Measurements from ENCODE around the gene RFK. TPM values are rescaled to one million over a fixed set of nuclear protein-coding genes. Genes with fewer than 3 reads are reported as not detected.

The RFK gene
- total and polyA plus RNA-seq, 9 of the 15 experiments (the other 6 are each of a cell fraction or from before 2014, with no cell fraction given): 3.8 to 51.1 (median 14.8) TPM

DNA sequence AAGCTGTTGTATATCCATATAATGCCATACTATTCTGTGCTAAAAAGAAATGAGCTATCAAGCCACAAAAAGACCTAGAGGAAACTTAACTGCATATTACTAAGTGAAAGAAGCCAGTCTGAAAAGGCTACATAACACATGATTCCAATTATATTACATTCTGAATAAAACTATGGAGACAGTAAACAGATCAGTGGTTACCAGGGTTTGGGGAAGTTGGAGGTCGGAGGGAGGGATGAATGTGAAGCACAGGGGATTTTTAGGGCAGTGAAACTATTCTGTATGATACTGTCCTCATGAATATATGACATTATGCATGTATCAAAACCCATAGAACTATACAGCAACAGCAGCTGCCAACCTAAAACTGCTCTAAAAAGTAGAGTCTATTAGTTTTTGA is 5.6 kb upstream of the RFK start (continued):
- TF ChIP-seq, protein P1, sequence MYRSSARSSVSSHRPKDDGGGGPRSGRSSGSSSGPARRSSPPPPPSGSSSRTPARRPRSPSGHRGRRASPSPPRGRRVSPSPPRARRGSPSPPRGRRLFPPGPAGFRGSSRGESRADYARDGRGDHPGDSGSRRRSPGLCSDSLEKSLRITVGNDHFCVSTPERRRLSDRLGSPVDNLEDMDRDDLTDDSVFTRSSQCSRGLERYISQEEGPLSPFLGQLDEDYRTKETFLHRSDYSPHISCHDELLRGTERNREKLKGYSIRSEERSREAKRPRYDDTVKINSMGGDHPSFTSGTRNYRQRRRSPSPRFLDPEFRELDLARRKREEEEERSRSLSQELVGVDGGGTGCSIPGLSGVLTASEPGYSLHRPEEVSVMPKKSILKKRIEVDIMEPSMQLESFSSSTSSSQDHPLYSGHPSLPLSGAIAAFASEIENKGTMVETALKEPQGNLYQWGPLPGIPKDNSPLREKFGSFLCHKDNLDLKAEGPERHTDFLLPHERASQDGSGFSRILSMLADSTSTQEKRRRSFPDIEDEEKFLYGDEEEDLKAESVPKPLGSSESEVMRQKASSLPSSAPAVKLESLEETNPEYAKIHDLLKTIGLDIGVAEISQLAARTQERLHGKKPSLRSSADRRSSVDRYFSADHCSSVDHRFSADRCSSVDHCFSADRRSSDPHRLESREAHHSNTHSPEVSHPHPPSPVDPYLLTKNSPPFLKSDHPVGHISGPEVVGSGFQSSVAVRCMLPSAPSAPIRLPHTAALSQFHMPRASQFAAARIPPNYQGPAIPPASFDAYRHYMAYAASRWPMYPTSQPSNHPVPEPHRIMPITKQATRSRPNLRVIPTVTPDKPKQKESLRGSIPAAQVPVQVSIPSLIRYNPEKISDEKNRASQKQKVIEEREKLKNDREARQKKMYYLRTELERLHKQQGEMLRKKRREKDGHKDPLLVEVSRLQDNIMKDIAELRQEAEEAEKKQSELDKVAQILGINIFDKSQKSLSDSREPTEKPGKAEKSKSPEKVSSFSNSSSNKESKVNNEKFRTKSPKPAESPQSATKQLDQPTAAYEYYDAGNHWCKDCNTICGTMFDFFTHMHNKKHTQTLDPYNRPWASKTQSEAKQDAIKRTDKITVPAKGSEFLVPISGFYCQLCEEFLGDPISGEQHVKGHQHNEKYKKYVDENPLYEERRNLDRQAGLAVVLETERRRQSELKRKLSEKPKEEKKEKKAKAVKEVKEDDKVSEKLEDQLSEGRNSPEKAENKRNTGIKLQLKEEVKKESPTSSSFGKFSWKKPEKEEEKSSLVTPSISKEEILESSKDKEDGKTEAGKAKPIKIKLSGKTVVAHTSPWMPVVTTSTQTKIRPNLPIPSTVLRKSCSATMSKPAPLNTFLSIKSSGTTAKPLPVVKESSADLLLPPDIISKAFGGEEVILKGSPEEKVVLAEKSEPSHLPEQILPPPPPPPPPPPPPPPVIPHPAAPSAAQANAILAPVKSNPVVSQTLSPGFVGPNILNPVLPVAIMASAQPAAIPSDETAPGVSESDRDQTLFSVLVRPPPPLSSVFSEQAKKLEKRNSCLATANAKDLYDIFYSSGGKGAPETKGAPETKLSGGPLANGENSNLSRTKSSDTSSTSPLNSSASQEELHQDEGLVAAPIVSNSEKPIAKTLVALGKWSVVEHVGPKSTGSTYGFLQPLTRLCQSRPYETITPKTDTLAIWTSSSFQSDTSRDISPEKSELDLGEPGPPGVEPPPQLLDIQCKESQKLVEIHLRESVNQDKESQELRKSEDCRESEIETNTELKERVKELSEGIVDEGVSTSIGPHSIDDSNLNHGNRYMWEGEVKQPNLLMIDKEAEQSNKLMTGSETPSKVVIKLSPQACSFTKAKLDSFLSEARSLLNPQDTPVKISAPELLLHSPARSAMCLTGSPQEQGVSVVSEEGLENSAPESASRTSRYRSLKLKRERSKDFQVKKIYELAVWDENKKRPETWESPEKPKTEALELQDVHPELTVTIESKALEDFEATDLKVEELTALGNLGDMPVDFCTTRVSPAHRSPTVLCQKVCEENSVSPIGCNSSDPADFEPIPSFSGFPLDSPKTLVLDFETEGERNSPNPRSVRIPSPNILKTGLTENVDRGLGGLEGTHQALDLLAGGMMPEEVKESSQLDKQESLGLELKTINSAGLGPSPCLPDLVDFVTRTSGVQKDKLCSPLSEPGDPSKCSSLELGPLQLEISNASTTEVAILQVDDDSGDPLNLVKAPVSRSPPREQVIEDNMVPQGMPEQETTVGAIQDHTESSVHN (IDR thresholded peaks at IDR 0.05; ENCODE audit: borderline replicate concordance in 1 of 2, low read depth in 1 of 2): no peak

DNA sequence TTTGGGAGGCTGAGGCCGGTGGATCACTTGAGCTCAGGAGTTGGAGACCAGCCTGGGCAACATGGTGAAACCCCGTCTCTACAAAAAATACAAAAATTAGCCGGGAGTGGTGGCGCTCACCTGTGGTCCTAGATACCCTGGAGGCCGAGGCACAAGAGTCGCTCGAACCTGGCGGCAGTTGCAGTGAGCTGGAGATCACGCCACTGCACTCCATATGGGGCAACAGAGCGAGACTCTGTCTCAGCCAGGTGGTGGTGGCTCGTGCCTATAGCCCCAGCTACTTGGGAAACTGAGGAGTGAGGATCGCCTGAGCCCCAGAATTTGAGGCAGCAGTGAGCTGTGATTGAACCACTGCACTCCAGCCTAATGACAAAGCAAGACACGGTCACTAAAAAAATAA is 2.4 kb upstream of the RFK start:
- DNase-seq (ENCODE audit: extremely low read depth in 1 of 4, low spot score in 3 of 4): no peak
- H3K79me2 ChIP-seq (ENCODE audit: control insufficient read depth, insufficient read depth, low read length): peaks cover 23% of the 10 kb centered on the region
- H3K4me1 ChIP-seq (replicated peaks in 1 of 2; ENCODE audit: control insufficient read depth in 2 of 2, insufficient read depth in 2 of 2, low read length in 2 of 2): peaks cover 7 to 11% of the 10 kb centered on the region in 2 experiments; a peak in 3 of 5 replicates
- no peaks in the 10 kb centered on the region for H3K9me3 ChIP-seq (replicated peaks; ENCODE audit: control insufficient read depth, insufficient read depth, low read depth, low read length)
- no peak for ATAC-seq
- intact Hi-C loops (cut with micrococcal nuclease): loop anchor here (5.0 kb wide), 1 partner anchor 301 kb away; no protein-coding TSS in a partner anchor
- H3K4me3 ChIP-seq: no peak overlapping the region
- ChIA-PET POLR2A (no interaction called here), CTCF (ENCODE audit: low intra/inter-chr PET ratio) (no interaction called here)
- WGBS (ENCODE audit: insufficient coverage, low coverage, missing lambda C conversion rate): 79% methylated on average over 6 of the region's 13 CpGs
- no peak overlapping the region for H3K9ac ChIP-seq (ENCODE audit: insufficient read depth in 1 of 2, low read depth in 2 of 2, low read length in 2 of 2)
- no peaks in the 10 kb centered on the region for H3K27me3 ChIP-seq (ENCODE audit: control insufficient read depth in 2 of 2, insufficient read depth in 2 of 2, low read length in 2 of 2)
- H3K9me1 ChIP-seq (ENCODE audit: control insufficient read depth, insufficient read depth, low read length): no peaks in the 10 kb centered on the region
- in situ Hi-C loops (cut with MboI): no loop called here
- no peaks in the 10 kb centered on the region for H4K20me1 ChIP-seq (replicated peaks; ENCODE audit: control insufficient read depth, insufficient read depth, low read length)
- H3K27ac ChIP-seq (ENCODE audit: extremely low read depth, low read depth, low read length): no peak overlapping the region
- peaks cover 3% of the 10 kb centered on the region; the same call in 1 of the 3 replicates for H3K36me3 ChIP-seq (ENCODE audit: control insufficient read depth, insufficient read depth, low read length)
- no peak for FAIRE-seq
- H3K4me2 ChIP-seq (ENCODE audit: insufficient read depth, low read length): no peak overlapping the region
- BruUV-seq (replicated peaks): no TSS peak
- no peak overlapping the region for H2AFZ ChIP-seq (ENCODE audit: low read depth, low read length)
- TF ChIP-seq SMARCA4 (IDR thresholded peaks at IDR 0.05) (no peak), ZKSCAN1 (IDR thresholded peaks at IDR 0.05; ENCODE audit: low read depth, low read length) (no peak), SMAD4 (CRISPR knock-in tag; conservative IDR thresholded peaks at IDR 0.05) (no peak), SIN3B (IDR thresholded peaks at IDR 0.05; ENCODE audit: low read depth) (no peak), TCF7L2 (IDR thresholded peaks at IDR 0.05; ENCODE audit: low read depth, low read length) (no peak), KDM1A (IDR thresholded peaks at IDR 0.05) (no peak)
- TF ChIP-seq, protein P2, sequence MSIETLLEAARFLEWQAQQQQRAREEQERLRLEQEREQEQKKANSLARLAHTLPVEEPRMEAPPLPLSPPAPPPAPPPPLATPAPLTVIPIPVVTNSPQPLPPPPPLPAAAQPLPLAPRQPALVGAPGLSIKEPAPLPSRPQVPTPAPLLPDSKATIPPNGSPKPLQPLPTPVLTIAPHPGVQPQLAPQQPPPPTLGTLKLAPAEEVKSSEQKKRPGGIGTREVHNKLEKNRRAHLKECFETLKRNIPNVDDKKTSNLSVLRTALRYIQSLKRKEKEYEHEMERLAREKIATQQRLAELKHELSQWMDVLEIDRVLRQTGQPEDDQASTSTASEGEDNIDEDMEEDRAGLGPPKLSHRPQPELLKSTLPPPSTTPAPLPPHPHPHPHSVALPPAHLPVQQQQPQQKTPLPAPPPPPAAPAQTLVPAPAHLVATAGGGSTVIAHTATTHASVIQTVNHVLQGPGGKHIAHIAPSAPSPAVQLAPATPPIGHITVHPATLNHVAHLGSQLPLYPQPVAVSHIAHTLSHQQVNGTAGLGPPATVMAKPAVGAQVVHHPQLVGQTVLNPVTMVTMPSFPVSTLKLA (conservative IDR thresholded peaks at IDR 0.05): no peak
- TF ChIP-seq, protein P3, sequence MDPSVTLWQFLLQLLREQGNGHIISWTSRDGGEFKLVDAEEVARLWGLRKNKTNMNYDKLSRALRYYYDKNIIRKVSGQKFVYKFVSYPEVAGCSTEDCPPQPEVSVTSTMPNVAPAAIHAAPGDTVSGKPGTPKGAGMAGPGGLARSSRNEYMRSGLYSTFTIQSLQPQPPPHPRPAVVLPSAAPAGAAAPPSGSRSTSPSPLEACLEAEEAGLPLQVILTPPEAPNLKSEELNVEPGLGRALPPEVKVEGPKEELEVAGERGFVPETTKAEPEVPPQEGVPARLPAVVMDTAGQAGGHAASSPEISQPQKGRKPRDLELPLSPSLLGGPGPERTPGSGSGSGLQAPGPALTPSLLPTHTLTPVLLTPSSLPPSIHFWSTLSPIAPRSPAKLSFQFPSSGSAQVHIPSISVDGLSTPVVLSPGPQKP (CRISPR knock-in tag; IDR thresholded peaks at IDR 0.05): no peak
